K562 (cell line): ENCODE measurements around the gene WDR18.
A peak's percentile ranks its signal among the peaks of the same experiment; 100 is the strongest.

Experiments used
- CTCF ChIP-seq, 3 experiments: IDR thresholded peaks in 2 of 3; conservative IDR thresholded peaks in 1 of 3; 2 replicates each; pipeline ENCODE4 v1.5.1; 2011 to 2012; ENCODE audit warnings: low read length in 3 of 3, mild to moderate bottlenecking in 3 of 3, control low read depth in 2 of 3, improper control_type of control experiment in 1 of 3, inconsistent platforms in 1 of 3, low read depth in 1 of 3, mixed read lengths in 1 of 3, moderate library complexity in 1 of 3; ENCODE audit not compliant: insufficient read depth in 2 of 3
- FOS ChIP-seq: IDR thresholded peaks from 3 replicates; pipeline ENCODE4 v1.6.1; 2011; ENCODE audit not compliant: insufficient read length; ENCODE audit errors: extremely low read depth
- POLR2AphosphoS5 ChIP-seq: IDR thresholded peaks from 2 replicates; pipeline ENCODE4 v1.6.1; 2011; ENCODE audit warnings: mild to moderate bottlenecking, low read depth, low read length, moderate library complexity; ENCODE audit not compliant: control insufficient read depth, insufficient read depth

- 0 out of 6 replicates have a peak, but pooled peaks of 1 of the 3 experiments have one; percentile 1 for TF ChIP-seq CTCF (IDR thresholded peaks at IDR 0.05 in 2 of 3, conservative IDR thresholded peaks at IDR 0.05 in 1 of 3; ENCODE audit: insufficient read depth in 2 of 3, low read depth in 1 of 3, low read length in 3 of 3)
- no peak for TF ChIP-seq FOS
- no peak for TF ChIP-seq POLR2AphosphoS5
Observed at GRCh38 chr19:996051-996838, 12.1 kb downstream of the WDR18 start.
